PC-3 (cell line): Measurements from ENCODE around the gene TXNDC11. TPM values are rescaled to one million over a fixed set of nuclear protein-coding genes. Genes with fewer than 3 reads are reported as not detected.

Experiments
- ATAC-seq: fragments of 200-7000 bp; cut with Tn5 transposase; 2 replicates; pipeline ENCODE4 v1.9.1; 2020; ENCODE audit warnings: mild to moderate bottlenecking, moderate library complexity
- BruUV-seq: library from RNA; stranded (reverse); fragments of 400-500 nt; replicated peaks from 2 replicates; lab custom pipeline; 2021; lab: Mats Ljungman, UMichigan
- CTCF ChIA-PET: fragments of 300-600 bp; sonication (Branson Sonifier 250); formaldehyde crosslinking; loops from one replicate; lab custom pipeline; 2022; ENCODE audit warnings: antibody characterized with exemption; lab: Charles Lee
- POLR2A ChIA-PET: fragments of 300-600 bp; sonication (Branson Sonifier 250); formaldehyde crosslinking; loops from one replicate; lab custom pipeline; 2022; ENCODE audit warnings: antibody characterized with exemption; ENCODE audit not compliant: unreplicated experiment; lab: Charles Lee
- DNase-seq: peaks from one replicate; pipeline ENCODE4 v3.0.0-alpha.2; 2015
- H2AFZ ChIP-seq: fragments of 300-600 bp; sonication (generic); 2 replicates; pipeline ENCODE4 v1.6.0; 2016; ENCODE audit warnings: antibody characterized with exemption, low read length
- H3F3A ChIP-seq: fragments of 300-600 bp; sonication (generic); one replicate; pipeline ENCODE4 v1.6.0; 2017; ENCODE audit warnings: antibody characterized with exemption, low read length, control low read depth, mild to moderate bottlenecking; ENCODE audit not compliant: unreplicated experiment
- H3K27ac ChIP-seq: fragments of 300-600 bp; sonication (generic); 2 replicates; pipeline ENCODE4 v1.5.1; 2016; ENCODE audit warnings: mild to moderate bottlenecking, low read length
- H3K27me3 ChIP-seq: fragments of 300-600 bp; sonication (generic); 2 replicates; pipeline ENCODE4 v1.6.1; 2016; ENCODE audit warnings: low read length, mixed read lengths
- H3K36me3 ChIP-seq: fragments of 300-600 bp; sonication (generic); 2 replicates; pipeline ENCODE4 v1.6.1; 2016; ENCODE audit warnings: low read depth, mixed run types, low read length, mixed read lengths
- H3K4me1 ChIP-seq: fragments of 300-600 bp; sonication (generic); 2 replicates; pipeline ENCODE4 v1.5.1; 2016; ENCODE audit warnings: low read length; ENCODE audit not compliant: insufficient read depth
- H3K4me2 ChIP-seq: fragments of 300-600 bp; sonication (generic); 2 replicates; pipeline ENCODE4 v1.6.0; 2016; ENCODE audit warnings: low read length
- H3K4me3 ChIP-seq: fragments of 300-600 bp; sonication (generic); 2 replicates; pipeline ENCODE4 v1.5.1; 2016; ENCODE audit warnings: mild to moderate bottlenecking, low read length, mixed read lengths
- H3K79me2 ChIP-seq: fragments of 300-600 bp; sonication (generic); 2 replicates; pipeline ENCODE4 v1.6.1; 2017; ENCODE audit warnings: low read length, mixed read lengths
- H3K9ac ChIP-seq: fragments of 300-600 bp; sonication (generic); 2 replicates; pipeline ENCODE4 v1.6.0; 2016; ENCODE audit warnings: mild to moderate bottlenecking, low read length
- H3K9me2 ChIP-seq: fragments of 300-600 bp; sonication (generic); replicated peaks from 2 replicates; pipeline ENCODE4 v1.6.1; 2016; ENCODE audit warnings: mixed run types, low read length, mixed read lengths
- H3K9me3 ChIP-seq: fragments of 300-600 bp; sonication (generic); 2 replicates; pipeline ENCODE4 v1.6.1; 2016; ENCODE audit warnings: low read length, mixed read lengths
- H4K20me1 ChIP-seq: fragments of 300-600 bp; sonication (generic); 2 replicates; pipeline ENCODE4 v1.6.1; 2016; ENCODE audit warnings: low read length, mixed read lengths
- EZH2 ChIP-seq: fragments of 300-600 bp; sonication (generic); IDR thresholded peaks from one replicate; pipeline ENCODE4 v1.6.1; 2017; ENCODE audit warnings: antibody characterized with exemption, mild to moderate bottlenecking, low read length; ENCODE audit not compliant: unreplicated experiment
- EZH2phosphoT487 ChIP-seq: fragments of 300-600 bp; sonication (generic); IDR thresholded peaks from 2 replicates; pipeline ENCODE4 v1.6.1; 2018; ENCODE audit warnings: mild to moderate bottlenecking, antibody characterized with exemption, low read length, borderline replicate concordance
- intact Hi-C: fragments of 100-400 bp; cut with micrococcal nuclease; formaldehyde crosslinking; loops from 2 replicates; pipeline ENCODE4 v1.9.0; 2023
- total RNA-seq: library from RNA; depleted of rRNA; stranded (reverse); fragments of >200 nt; gene quantifications from 2 replicates; pipeline ENCODE4 v1.2.3, GENCODE V29; 2014; rRNA removed
- TF ChIP-seq, protein P1 (sequence below): fragments of 300-600 bp; sonication (generic); conservative IDR thresholded peaks from 2 replicates; pipeline ENCODE4 v1.5.1; 2017; ENCODE audit warnings: antibody characterized with exemption, low read depth, mild to moderate bottlenecking, low read length

The TXNDC11 gene
- total RNA-seq, 1 experiment from 2014 or later = 20.2 TPM

DNA sequence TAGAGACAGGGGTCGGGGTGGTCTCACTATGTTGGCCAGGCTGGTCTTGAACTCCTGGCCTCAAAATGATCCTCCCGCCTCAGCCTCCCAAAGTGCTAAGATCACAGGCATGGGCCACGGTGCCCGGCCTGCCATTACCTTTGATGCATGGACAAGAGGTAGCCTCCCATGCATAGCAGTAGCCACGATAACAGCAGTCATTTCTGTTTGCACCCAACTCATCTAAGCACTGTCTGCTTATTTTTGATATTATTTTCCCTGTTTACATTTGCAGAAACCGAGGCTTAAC is 111.9 kb downstream of the TXNDC11 start:
- BruUV-seq = no TSS peak
- no peaks in the 10 kb centered on the region for H3K36me3 ChIP-seq
- POLR2A ChIA-PET = no interaction called here
- H3K79me2 ChIP-seq = no peaks in the 10 kb centered on the region
- CTCF ChIA-PET = no interaction called here
- H4K20me1 ChIP-seq = no peaks in the 10 kb centered on the region
- peaks cover 14% of the 10 kb centered on the region for H3K4me1 ChIP-seq
- no peak overlapping the region for H2AFZ ChIP-seq
- no peak overlapping the region for H3K4me2 ChIP-seq
- DNase-seq (no peak), ATAC-seq (no peak)
- H3K27me3 ChIP-seq = no peaks in the 10 kb centered on the region
- TF ChIP-seq, protein P1, sequence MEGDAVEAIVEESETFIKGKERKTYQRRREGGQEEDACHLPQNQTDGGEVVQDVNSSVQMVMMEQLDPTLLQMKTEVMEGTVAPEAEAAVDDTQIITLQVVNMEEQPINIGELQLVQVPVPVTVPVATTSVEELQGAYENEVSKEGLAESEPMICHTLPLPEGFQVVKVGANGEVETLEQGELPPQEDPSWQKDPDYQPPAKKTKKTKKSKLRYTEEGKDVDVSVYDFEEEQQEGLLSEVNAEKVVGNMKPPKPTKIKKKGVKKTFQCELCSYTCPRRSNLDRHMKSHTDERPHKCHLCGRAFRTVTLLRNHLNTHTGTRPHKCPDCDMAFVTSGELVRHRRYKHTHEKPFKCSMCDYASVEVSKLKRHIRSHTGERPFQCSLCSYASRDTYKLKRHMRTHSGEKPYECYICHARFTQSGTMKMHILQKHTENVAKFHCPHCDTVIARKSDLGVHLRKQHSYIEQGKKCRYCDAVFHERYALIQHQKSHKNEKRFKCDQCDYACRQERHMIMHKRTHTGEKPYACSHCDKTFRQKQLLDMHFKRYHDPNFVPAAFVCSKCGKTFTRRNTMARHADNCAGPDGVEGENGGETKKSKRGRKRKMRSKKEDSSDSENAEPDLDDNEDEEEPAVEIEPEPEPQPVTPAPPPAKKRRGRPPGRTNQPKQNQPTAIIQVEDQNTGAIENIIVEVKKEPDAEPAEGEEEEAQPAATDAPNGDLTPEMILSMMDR = no peak
- no peak for TF ChIP-seq EZH2
- no peak for TF ChIP-seq EZH2phosphoT487
- no peak overlapping the region for H3K4me3 ChIP-seq
- no peaks in the 10 kb centered on the region for H3K9me3 ChIP-seq
- H3K9ac ChIP-seq = no peak overlapping the region
- intact Hi-C loops = no loop called here
- no peaks in the 10 kb centered on the region for H3F3A ChIP-seq
- no peak overlapping the region for H3K27ac ChIP-seq
- no peaks in the 10 kb centered on the region for H3K9me2 ChIP-seq

DNA sequence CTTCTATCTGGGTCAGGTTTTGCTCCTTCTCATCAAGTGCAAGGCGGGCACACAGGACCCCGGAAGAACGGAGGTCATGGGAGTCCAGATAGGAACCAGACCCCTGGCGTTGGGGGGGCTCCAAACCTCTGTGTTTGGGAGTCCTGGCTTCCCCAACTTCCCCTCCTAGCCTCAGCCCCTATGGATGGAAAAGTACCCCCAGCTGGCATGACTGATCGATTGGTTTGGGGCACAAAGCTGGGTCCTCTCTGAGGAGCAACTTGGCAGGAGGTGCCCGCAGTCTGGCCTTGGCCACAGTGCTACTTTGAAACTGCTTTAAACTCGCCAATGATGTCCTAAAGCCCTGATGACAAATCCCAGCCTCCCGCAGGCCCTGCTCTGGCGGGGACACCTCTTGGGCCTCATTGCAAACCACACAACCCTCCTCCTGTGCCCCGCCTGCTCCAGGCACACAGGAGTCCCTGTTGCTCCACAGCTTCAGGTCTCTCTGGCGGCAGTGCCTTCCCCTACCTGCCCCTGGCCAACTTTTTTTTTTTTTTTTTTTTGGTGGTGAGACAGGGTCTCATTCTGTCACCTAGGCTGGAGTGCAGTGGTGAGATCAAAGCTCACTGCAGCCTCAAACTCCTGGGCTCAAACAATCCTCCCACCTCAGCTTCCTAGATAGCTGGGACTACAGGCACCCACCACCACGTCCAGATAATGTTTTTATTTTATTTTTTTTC is 112.5 kb downstream of the TXNDC11 start:
- TF ChIP-seq EZH2phosphoT487 (no peak), EZH2 (no peak)
- TF ChIP-seq, protein P1 = no peak
- H4K20me1 ChIP-seq = no peaks in the 10 kb centered on the region
- POLR2A ChIA-PET = no interaction called here
- BruUV-seq = no TSS peak
- no peak overlapping the region for H3K27ac ChIP-seq
- no peaks in the 10 kb centered on the region for H3K79me2 ChIP-seq
- no peak overlapping the region for H3K9ac ChIP-seq
- H3K4me3 ChIP-seq = no peak overlapping the region
- DNase-seq (peak; percentile 18), ATAC-seq (no peak)
- no peak overlapping the region for H3K4me2 ChIP-seq
- no peak overlapping the region for H2AFZ ChIP-seq
- no peaks in the 10 kb centered on the region for H3K9me3 ChIP-seq
- no peaks in the 10 kb centered on the region for H3K27me3 ChIP-seq
- no peaks in the 10 kb centered on the region for H3K36me3 ChIP-seq
- intact Hi-C loops = no loop called here
- no peaks in the 10 kb centered on the region for H3F3A ChIP-seq
- no peaks in the 10 kb centered on the region for H3K9me2 ChIP-seq
- CTCF ChIA-PET = no interaction called here
- H3K4me1 ChIP-seq = peaks cover 14% of the 10 kb centered on the region

Other genes starting within 250 kb of the TXNDC11 start
- 12.8 and 13.1 TPM in 2 replicates for gene LITAF, start 155.9 kb downstream of the TXNDC11 start, total RNA-seq
- 4.3 and 5.4 TPM in 2 replicates for gene SNN, start 74.4 kb downstream of the TXNDC11 start, total RNA-seq
- 21.2 and 26.4 TPM in 2 replicates for gene ZC3H7A, start 54.4 kb upstream of the TXNDC11 start, total RNA-seq
- 75.9 and 105 TPM in 2 replicates for gene RSL1D1, start 108.7 kb upstream of the TXNDC11 start, total RNA-seq
- 67.9 and 84.0 TPM in 2 replicates for gene GSPT1, start 173.1 kb upstream of the TXNDC11 start, total RNA-seq
- 2.4 and 2.8 TPM in 2 replicates for gene NPIPB2, start 199.2 kb upstream of the TXNDC11 start, total RNA-seq
- not detected in 2 replicates for gene TNFRSF17, start 222.4 kb upstream of the TXNDC11 start, total RNA-seq
- 5.2 and 10.5 TPM in 2 replicates for gene SNX29, start 233.9 kb upstream of the TXNDC11 start, total RNA-seq